Stimulated activated CD4-positive, alpha-beta T cell treated with anti-CD3 and anti-CD28 coated beads, Interleukin-15, amount 100 ng/mL, for 1 hour (primary cell): ENCODE measurements around the gene F12.

Experiments used
- DNase-seq, 2 donors: peaks; one replicate each; pipeline ENCODE4 v3.0.0-alpha.2; 2020; ENCODE audit warnings: low read depth in 1 of 2, low spot score in 1 of 2

F12 gene

GRCh38 chr5:177409043-177409801 lies at the start of gene F12:
F12 (minus strand) TSS chr5:177409564; CDS start chr5:177409527, 37 bp downstream.
- no peak for DNase-seq

GRCh38 chr5:177458912-177459350 lies 49.6 kb upstream of the F12 start:
- DNase-seq = no peak

DNA sequence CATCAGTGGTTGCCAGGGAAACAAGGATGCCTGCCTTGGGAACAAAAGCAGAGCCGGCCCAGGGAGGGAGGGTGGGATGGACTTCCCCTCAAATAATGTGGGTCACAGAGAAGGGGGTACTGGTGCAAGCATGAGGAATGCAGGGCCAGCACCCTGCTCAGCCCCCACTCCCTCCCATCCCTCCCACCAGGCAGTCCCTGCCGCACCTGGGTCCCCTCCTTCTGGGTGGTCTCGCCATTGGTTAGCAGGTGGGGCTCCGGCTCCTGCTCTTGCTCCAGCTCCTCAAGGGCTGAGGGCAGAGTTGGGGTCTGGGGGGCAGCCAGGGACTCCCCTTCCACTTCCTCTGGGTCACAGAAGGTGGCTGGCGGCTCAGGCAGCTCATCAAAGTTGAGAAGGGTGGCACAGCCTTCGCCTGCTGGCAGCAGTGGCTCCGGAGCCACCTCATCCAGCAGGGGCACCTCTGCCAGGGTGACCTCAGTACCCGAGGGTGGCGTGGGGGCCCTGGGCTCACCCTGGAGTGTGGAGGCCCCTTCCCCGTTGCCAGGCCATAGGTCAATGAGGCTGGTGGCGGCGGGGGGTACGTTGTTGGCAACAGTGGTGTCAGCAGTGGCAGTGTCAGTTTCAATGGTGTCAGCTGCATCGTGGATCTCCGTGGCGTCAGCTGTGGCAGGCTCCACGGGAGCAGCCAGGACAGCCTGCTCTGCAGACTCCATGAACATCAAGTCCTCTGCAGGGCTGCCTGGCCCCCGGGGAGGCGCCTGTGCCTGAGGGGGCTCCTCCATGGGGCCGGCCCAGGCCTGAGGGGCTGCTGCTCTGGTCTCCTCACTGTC lies 48.7 kb upstream of the F12 start:
- no peak for DNase-seq

DNA sequence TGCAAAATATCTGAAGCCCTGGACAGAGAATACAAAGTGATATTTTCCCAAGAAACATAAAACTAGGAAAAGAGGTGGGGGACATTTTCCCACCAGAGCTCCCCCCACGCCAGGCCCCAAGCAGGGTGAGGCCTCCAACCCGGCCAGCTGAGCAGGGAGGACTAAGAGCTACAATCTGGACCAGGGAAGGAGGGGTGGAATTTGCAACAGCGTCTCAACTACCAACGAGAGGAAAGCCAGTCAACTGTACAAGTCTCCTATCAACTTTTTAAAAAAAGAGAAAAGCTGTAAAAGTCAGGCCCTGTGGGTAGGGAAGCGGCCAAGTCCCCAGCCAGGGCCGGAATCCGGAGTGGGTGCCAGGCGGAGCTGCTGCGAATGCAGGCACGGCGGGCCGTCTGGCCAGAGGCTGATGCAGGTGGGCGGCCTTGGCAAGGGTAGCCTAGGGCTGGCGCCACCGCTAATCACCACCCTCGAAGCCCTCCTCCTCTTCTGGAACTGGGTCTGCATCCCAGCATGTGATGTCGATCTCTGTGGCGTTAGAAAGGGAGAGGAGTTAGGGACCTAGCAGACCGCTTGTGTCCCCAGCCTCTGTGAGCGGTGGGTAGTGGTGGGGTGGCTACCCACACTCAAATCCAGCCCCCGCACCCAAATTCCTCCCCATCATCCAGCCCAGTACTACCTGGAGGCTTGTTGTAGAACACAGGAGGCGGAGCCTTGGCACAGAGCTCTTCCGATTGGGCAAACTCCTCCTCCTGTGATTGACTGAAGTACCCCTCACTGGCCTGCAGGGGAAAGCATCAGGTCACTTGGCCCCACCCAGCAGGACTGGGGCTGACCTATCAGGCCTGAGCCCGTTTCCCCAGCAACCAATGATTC lies 47.9 kb upstream of the F12 start:
- no peak for DNase-seq

- DNase-seq = no peak
Observed at GRCh38 chr5:177456591-177456964, 47.2 kb upstream of the F12 start.

DNA sequence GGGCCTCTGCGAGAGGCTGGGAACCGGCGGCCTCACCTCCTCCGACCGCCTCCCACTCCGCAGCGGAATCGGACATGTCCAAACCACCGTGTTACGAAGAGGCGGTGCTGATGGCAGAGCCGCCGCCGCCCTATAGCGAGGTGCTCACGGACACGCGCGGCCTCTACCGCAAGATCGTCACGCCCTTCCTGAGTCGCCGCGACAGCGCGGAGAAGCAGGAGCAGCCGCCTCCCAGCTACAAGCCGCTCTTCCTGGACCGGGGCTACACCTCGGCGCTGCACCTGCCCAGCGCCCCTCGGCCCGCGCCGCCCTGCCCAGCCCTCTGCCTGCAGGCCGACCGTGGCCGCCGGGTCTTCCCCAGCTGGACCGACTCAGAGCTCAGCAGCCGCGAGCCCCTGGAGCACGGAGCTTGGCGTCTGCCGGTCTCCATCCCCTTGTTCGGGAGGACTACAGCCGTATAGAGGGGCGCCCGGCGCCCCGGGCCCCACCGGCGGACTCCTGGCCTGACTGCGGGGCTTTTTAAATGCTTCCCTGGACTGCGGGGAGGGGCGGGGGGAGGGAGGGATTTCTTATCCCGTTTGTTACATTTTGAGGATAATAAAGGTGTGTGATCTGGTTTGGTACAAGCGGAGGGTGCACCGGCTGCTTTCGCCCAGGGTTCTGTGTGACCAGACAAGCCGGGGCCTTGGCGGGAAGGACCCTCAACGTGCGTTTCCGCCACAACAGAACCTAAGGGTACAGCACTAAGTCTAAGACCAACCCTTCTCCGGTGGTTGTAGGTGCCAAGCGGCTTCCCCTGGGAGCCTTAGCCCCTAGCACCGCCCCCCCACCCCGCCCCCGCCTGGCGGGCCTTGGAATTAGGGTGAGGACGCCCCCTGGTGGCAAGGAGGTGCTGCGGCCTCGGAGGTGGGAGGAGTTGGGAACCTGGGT lies 46.6 kb upstream of the F12 start:
- DNase-seq = peak; percentile 92 to 96

GRCh38 chr5:177455036-177455660 lies 45.8 kb upstream of the F12 start:
- peak; percentile 87 to 92 for DNase-seq

- peak; percentile 92 to 94 for DNase-seq
Observed at GRCh38 chr5:177454397-177455035, 45.2 kb upstream of the F12 start.

DNA sequence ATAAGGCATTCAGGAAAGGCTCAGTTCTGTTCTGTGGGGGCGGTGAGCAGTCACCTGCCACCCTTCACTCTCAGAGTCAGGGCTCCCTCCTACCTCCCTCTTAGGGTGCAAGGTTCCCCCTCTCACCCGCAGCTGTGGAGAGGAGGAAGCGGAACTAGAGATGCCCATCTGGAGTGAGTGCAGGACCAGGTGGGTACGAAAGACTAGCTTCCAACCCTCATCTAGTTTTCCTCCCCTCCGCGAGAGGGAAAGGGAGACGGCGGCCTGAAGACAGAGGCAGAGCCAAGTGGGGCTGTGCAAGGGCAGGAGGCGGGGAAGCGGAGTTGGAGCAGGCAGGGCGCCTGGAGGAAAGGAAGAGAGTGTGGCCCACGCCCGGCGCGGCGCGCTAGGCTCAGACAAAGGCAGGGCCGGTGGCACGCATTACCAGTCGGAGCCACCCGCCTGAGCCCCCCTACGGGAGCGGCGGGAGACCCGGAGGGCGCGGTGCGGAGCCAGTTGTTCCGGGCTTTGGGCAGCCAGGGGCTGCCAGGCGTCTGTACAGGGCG lies 44.6 kb upstream of the F12 start:
- DNase-seq = no peak

DNA sequence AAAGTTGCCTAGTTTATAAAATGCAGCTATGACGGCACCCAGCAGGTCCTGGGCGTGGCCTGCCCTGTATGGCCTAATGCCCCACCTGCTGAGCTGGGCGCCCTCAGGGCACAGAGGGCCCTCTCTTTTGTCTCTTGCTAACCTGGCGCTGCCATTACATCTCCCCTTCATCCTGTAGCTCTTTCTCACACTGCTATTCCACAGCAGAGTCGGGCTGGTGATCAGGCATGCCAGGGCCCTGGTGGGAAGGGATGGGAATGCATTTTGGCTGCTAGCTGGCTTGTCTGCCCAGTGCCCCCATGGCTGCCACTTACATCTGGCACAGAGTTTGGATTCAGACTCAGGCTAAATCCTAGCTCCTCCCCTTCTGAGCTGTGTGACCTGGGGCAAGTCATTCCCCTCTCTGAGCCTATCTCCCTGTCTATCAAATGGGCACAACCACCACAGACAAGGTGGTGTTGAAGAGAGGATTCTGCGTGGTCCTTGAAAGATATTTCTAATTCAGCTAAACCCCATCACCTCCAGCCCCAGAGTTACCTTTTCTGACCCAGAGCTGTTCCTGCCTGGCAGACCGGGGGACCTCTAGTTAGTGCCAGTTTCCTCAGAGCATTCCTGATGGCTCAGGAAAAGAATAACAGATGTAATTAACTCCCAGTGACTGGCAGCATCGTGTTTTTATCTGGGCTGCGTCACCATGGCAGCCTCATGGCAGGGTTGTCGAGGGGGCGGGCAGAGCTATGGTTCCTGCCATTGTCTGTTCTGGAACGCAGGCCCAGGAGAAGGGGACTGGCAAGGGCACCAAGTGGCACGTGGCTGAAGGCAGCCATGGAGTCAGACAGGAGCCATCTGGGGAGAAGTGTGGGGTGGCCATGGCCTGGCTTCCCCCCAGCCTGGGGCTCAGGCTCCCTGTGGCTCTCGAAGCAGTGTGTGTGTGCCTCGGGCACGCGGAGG lies 43.6 kb upstream of the F12 start:
- DNase-seq = no peak

DNA sequence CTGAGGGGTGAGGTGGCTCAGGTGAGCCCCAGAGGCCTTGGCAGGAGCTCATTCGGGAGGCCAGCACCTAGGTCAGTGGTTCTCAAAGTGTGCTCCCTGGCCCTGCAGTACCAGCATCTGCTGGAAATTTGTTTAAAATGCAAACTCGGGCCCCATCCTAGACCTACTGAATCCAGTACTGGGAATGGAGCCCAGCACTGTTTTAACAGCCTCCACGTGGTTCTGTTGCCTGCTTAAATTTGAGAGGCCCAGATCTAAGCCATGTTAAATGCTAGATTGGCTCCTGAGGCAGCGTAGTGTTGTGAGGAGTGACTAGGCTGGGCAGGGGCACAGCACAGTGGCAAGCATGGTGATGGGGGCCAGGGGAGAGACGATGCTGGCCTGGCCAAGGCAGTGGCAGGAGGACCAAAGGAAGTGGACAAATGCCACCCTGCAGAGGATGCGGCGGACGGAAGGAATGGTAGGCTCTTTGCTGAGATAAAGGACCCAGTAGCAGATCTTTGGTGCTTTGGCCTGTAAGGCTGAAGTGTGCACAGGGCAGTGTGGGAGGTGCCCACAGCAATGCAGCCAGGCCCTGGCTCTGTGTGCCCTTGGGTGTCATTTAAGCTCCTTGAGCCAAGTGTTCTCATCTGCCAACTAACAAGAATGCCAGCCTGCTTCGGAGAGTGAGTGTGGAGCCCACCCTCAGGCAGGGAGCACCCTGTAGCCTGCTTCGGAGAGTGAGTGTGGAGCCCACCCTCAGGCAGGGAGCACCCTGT lies 41.5 kb upstream of the F12 start:
- DNase-seq = no peak

GRCh38 chr5:177449140-177450061 lies 40.0 kb upstream of the F12 start:
- DNase-seq = no peak

- DNase-seq = no peak
Observed at GRCh38 chr5:177448244-177448950, 39.0 kb upstream of the F12 start.

DNA sequence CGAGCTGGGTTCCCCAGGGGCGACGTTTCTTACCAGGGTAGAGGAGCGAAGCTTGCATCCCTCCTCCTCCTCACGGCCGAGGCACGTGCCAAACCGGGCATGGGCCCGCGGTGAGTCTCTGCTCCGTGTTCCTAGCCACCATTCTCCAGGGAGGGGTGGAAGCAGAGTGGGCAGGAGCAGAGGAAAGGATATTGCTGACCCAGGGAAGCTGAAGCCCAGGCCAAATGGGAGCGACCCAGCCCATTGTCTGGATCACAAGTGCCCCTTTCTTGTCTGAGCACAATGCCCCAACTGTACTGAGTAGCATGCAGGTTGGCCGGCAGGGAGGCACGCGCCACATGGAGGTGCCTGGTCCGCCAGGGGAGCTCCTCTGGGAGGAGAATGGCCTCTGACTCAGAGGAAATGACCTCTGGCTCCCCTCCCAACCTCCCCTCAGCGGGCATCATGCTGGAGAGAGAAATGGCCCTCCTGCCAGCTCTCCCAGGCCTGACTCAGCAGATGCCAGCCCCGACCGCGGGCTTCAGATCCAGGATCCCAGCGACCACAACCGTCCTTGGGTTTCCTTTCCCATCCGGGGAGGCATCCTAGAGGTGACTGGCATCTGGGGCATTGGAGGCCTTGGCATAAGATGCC lies 38.4 kb upstream of the F12 start:
- no peak for DNase-seq

- DNase-seq = peak in 1 of 2 donors; percentile 53
Observed at GRCh38 chr5:177447066-177447610, 37.8 kb upstream of the F12 start.
